HepG2 (cell line): Measurements from ENCODE around the gene METRN. TPM values are rescaled to one million over a fixed set of nuclear protein-coding genes. Genes with fewer than 3 reads are reported as not detected.

Experiments
- ATAC-seq: fragments of 200-7000 bp; cut with Tn5 transposase; 3 replicates; pipeline ENCODE4 v1.9.1; 2020; ENCODE audit warnings: mild to moderate bottlenecking, moderate library complexity
- BruUV-seq: library from RNA; stranded (reverse); fragments of 400-500 nt; replicated peaks from 2 replicates; lab custom pipeline; 2021; lab: Mats Ljungman, UMichigan
- CTCF ChIA-PET: fragments of 300-600 bp; formaldehyde crosslinking; extraction: SDS; loops from one replicate; lab custom pipeline; 2021; ENCODE audit warnings: low total read pairs, inconsistent platforms, low intra/inter-chr PET ratio; lab: Yijun Ruan, JAX
- POLR2A ChIA-PET: fragments of 350-600 bp; sonication (Branson Sonifier 250); formaldehyde crosslinking; loops from one replicate; lab custom pipeline; 2020; ENCODE audit warnings: antibody characterized with exemption, inconsistent platforms; lab: Yijun Ruan, JAX
- DNase-seq: peaks from one replicate; pipeline ENCODE4 v3.0.0-alpha.2; 2015; ENCODE audit warnings: low spot score
- FAIRE-seq: peaks from 3 replicates; lab custom pipeline; 2011; peaks lifted over from hg19 to GRCh38; lab: Jason Lieb, UNC
- H2AFZ ChIP-seq: one replicate; pipeline ENCODE4 v1.6.1; 2011; ENCODE audit warnings: low read length, inconsistent platforms
- H3K27ac ChIP-seq: fragments of 300-600 bp; 3 replicates; pipeline ENCODE4 v1.8.0; 2011; ENCODE audit warnings: mixed run types, mild to moderate bottlenecking, mixed read lengths, low read length, inconsistent platforms; ENCODE audit not compliant: insufficient read depth; ENCODE audit errors: extremely low read length
- H3K27me3 ChIP-seq, 2 experiments: fragments of 200-600 bp in 1 of 2; 2 replicates in 1 of 2; 3 replicates in 1 of 2; pipeline versions ENCODE4 v1.6.0 to v1.8.0; 2011; ENCODE audit warnings: low read length in 2 of 2, mild to moderate bottlenecking in 2 of 2, moderate library complexity in 2 of 2, inconsistent platforms in 1 of 2; ENCODE audit not compliant: insufficient read depth in 2 of 2, control insufficient read depth in 1 of 2
- H3K36me3 ChIP-seq, 2 experiments: fragments of 200-600 bp in 1 of 2; replicated peaks in 1 of 2; 2 replicates in 1 of 2; 3 replicates in 1 of 2; pipeline versions ENCODE4 v1.5.1 to v1.8.0; 2011; ENCODE audit warnings: low read length in 2 of 2, inconsistent platforms in 1 of 2; ENCODE audit not compliant: insufficient read depth in 2 of 2, control insufficient read depth in 1 of 2
- H3K4me1 ChIP-seq: 2 replicates; pipeline ENCODE4 v1.5.1; 2012; ENCODE audit warnings: low read length, inconsistent platforms; ENCODE audit not compliant: insufficient read depth
- H3K4me2 ChIP-seq: 2 replicates; pipeline ENCODE4 v1.6.0; 2011; ENCODE audit warnings: low read depth, low read length, inconsistent platforms
- H3K4me3 ChIP-seq, 3 experiments: fragments of 200-600 bp in 1 of 3; sonication (generic), shearing (Covaris generic) in 1 of 3; replicated peaks in 1 of 3; 2 replicates each; pipeline ENCODE4 v1.5.1; 2011 to 2016; ENCODE audit warnings: low read length in 3 of 3, inconsistent platforms in 2 of 3, low read depth in 2 of 3, mild to moderate bottlenecking in 2 of 3, control low read depth in 1 of 3, mixed read lengths in 1 of 3; ENCODE audit not compliant: insufficient read depth in 1 of 3
- H3K79me2 ChIP-seq: one replicate; pipeline ENCODE4 v1.6.1; 2011; ENCODE audit warnings: low read length, inconsistent platforms; ENCODE audit not compliant: insufficient read depth
- H3K9ac ChIP-seq: 2 replicates; pipeline ENCODE4 v1.6.0; 2011; ENCODE audit warnings: mild to moderate bottlenecking, low read depth, low read length, inconsistent platforms; ENCODE audit not compliant: insufficient read depth
- H3K9me3 ChIP-seq: 2 replicates; pipeline ENCODE4 v1.5.1; 2012; ENCODE audit warnings: mild to moderate bottlenecking, low read length
- H4K20me1 ChIP-seq: 2 replicates; pipeline ENCODE4 v1.6.0; 2011; ENCODE audit warnings: inconsistent platforms, mild to moderate bottlenecking, low read length, moderate library complexity; ENCODE audit not compliant: insufficient read depth
- BRF2 ChIP-seq: sonication (generic); formaldehyde crosslinking; IDR thresholded peaks from 2 replicates; pipeline ENCODE4 v1.8.1; 2022; ENCODE audit warnings: mild to moderate bottlenecking, missing genetic modification reagents
- FOXM1 ChIP-seq: sonication (generic); formaldehyde crosslinking; IDR thresholded peaks from 2 replicates; pipeline ENCODE4 v1.5.0; 2020; ENCODE audit warnings: missing genetic modification reagents
- HNF4A ChIP-seq: sonication (generic); formaldehyde crosslinking; IDR thresholded peaks from 2 replicates; pipeline ENCODE4 v1.4.0; 2020; ENCODE audit warnings: missing genetic modification reagents
- HNRNPUL1 ChIP-seq: fragments of 200-400 bp; formaldehyde crosslinking; IDR thresholded peaks from 2 replicates; pipeline ENCODE4 v1.6.1; 2017; ENCODE audit warnings: low read depth, mild to moderate bottlenecking, low read length, moderate library complexity
- MXD3 ChIP-seq: IDR thresholded peaks from 2 replicates; pipeline ENCODE4 v1.6.1; 2016; ENCODE audit warnings: mild to moderate bottlenecking, missing biosample characterization, missing genetic modification reagents
- MXD4 ChIP-seq: IDR thresholded peaks from 2 replicates; pipeline ENCODE4 v1.6.1; 2016; ENCODE audit warnings: mild to moderate bottlenecking, missing biosample characterization, missing genetic modification reagents
- NFIC ChIP-seq: IDR thresholded peaks from 2 replicates; pipeline ENCODE4 v1.6.1; 2012; ENCODE audit warnings: mild to moderate bottlenecking, low read length, inconsistent platforms
- TBX3 ChIP-seq: fragments of 450-650 bp; IDR thresholded peaks from 2 replicates; pipeline ENCODE4 v1.6.1; 2017; ENCODE audit warnings: antibody characterized with exemption, mild to moderate bottlenecking, inconsistent platforms, borderline replicate concordance
- ZBTB26 ChIP-seq: IDR thresholded peaks from 2 replicates; pipeline ENCODE4 v1.6.1; 2016; ENCODE audit warnings: missing compliant biosample characterization, missing genetic modification reagents, borderline replicate concordance
- ZNF343 ChIP-seq: sonication (generic); formaldehyde crosslinking; IDR thresholded peaks from 2 replicates; pipeline ENCODE4 v1.4.0; 2020; ENCODE audit warnings: mild to moderate bottlenecking, missing genetic modification reagents
- ZNF574 ChIP-seq: sonication (generic); formaldehyde crosslinking; IDR thresholded peaks from 2 replicates; pipeline ENCODE4 v1.4.0; 2020; ENCODE audit warnings: missing genetic modification reagents
- ZSCAN20 ChIP-seq: sonication (generic); formaldehyde crosslinking; IDR thresholded peaks from 2 replicates; pipeline ENCODE4 v1.4.0; 2020; ENCODE audit warnings: missing genetic modification reagents, mild to moderate bottlenecking, borderline replicate concordance
- WGBS: methylation state at CpG from one replicate; pipeline ENCODE4 v1.1.6; 2017; ENCODE audit warnings: low lambda C conversion rate; 5-methylcytosine and 5-hydroxymethylcytosine counted together
- in situ Hi-C: cut with HindIII; loops from 2 replicates; pipeline ENCODE4 v1.10.0; 2017; ENCODE audit warnings: low pct_unique_long_range_greater_than_20kb; ENCODE audit not compliant: extremely low pct_ligation_motif_present
- intact Hi-C: fragments of 100-400 bp; cut with micrococcal nuclease; formaldehyde crosslinking; loops from one replicate; pipeline ENCODE4 v1.10.0; 2022; ENCODE audit not compliant: unreplicated experiment
- polyA plus RNA-seq, 8 experiments: library from polyadenylated mRNA; depleted of rRNA in 3 of 8; stranded (reverse) in 7 of 8; unstranded in 1 of 8; fragments of >200 nt; fragmentation: Illumina TruSeq in 4 of 8; extraction: Trizol in 4 of 8; gene quantifications; 2 replicates each; pipeline versions ENCODE4 v1.2.1 to v1.2.3, GENCODE V29; 2011 to 2016; ENCODE audit warnings: low read depth in 4 of 8, missing spikeins in 1 of 8, mixed read lengths in 1 of 8; ENCODE audit not compliant: insufficient read depth in 1 of 8
- total RNA-seq, 5 experiments: library from RNA; depleted of rRNA; stranded (reverse); fragments of >200 nt; fragmentation: Illumina TruSeq; extraction: Trizol; gene quantifications; 2 replicates each; pipeline ENCODE4 v1.2.3, GENCODE V29; 2016; ENCODE audit warnings: low read depth in 1 of 5

The METRN gene
- total and polyA plus RNA-seq, 2 of the 13 experiments (the other 11 are each of a cell fraction or from before 2014, with no cell fraction given): 25.5 to 46.1 TPM

DNA sequence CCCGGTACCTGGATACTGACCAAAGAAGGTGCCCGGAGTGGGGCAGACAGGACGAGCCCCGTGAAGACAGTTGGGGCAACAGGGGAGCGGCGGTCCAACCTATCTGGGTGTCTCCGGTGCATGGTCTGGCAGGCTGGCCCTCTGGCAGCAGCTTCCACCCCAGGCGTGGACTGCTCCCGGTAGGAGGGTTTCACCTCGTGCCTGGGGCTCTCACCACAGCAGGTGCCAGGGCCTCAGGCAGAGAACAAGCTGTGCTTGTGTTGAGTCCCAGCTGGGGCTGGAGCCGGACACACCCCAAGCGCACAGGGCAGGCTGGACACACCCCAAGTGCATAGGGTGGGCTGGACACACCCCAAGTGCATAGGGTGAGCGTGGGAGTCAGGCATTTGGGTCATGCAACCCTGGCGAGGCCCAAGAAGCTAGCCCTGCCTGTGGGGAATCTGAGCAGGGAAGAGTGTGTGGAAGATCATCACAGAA lies 7.8 kb upstream of the METRN start:
- no peak overlapping the region for H3K9ac ChIP-seq
- no peaks in the 10 kb centered on the region for H3K79me2 ChIP-seq
- no peaks in the 10 kb centered on the region for H3K36me3 ChIP-seq
- no peak overlapping the region for H2AFZ ChIP-seq
- FAIRE-seq (no peak), ATAC-seq (no peak), DNase-seq (no peak)
- H3K4me3 ChIP-seq: no peak overlapping the region
- WGBS: 4% methylated on average over 3 of the region's 14 CpGs
- no peak overlapping the region for H3K27ac ChIP-seq
- BruUV-seq: no TSS peak
- H3K27me3 ChIP-seq: peaks cover 25 to 79% of the 10 kb centered on the region in 2 experiments; a peak in 4 of 5 replicates
- intact Hi-C loops (no loop called here), in situ Hi-C loops (no loop called here)
- POLR2A ChIA-PET: interaction anchor here (1.4 kb wide), 1 partner anchor 12 kb away, joined by 4 read pairs; no protein-coding TSS in a partner anchor
- CTCF ChIA-PET: no interaction called here
- 0 out of 2 replicates have a peak, but pooled peaks cover under 1% of the 10 kb centered on the region for H3K4me1 ChIP-seq
- H3K9me3 ChIP-seq: no peaks in the 10 kb centered on the region
- no peak overlapping the region for H3K4me2 ChIP-seq
- no peaks in the 10 kb centered on the region for H4K20me1 ChIP-seq
- TF ChIP-seq ZNF574 (CRISPR knock-in tag) (no peak), BRF2 (CRISPR knock-in tag) (no peak), MXD4 (CRISPR knock-in tag) (no peak), TBX3 (no peak), NFIC (no peak), ZSCAN20 (no peak), MXD3 (CRISPR knock-in tag) (no peak), HNRNPUL1 (no peak), FOXM1 (CRISPR knock-in tag) (no peak), ZBTB26 (CRISPR knock-in tag) (no peak), ZNF343 (CRISPR knock-in tag) (no peak), HNF4A (CRISPR knock-in tag) (no peak)
